Medulla oblongata (tissue), 1 donor: ENCODE measurements around the gene KCNJ6.
"Not testable (repeated sequence)": the region's sequence is repeated elsewhere in the genome, so short reads cannot be mapped to it uniquely, and the experiment has no call there.

Experiments used
- DNase-seq: peaks from one replicate; pipeline ENCODE4 v3.0.0-alpha.2; 2015; ENCODE audit errors: extremely low spot score

Gene KCNJ6

DNA sequence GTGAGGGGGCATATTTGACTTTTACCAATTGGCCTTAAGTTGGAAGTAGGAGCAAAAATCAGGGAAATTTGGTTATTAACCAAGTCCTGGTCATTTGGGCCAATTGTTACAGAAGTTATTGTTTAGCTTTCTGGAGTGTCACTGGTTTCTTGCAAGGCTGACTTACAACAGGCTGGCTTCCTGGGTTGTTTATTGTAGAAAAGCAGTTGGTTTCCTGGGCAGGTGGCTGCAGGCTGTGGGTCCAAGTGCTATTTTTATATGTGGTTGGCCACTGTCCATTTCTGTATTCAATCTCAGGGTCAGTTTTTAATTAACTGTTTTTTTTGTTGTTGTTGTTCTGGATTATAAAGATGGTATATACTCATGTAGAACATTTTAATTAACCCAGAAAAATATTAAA, 174.1 kb downstream of the KCNJ6 start:
- no peak for DNase-seq

DNA sequence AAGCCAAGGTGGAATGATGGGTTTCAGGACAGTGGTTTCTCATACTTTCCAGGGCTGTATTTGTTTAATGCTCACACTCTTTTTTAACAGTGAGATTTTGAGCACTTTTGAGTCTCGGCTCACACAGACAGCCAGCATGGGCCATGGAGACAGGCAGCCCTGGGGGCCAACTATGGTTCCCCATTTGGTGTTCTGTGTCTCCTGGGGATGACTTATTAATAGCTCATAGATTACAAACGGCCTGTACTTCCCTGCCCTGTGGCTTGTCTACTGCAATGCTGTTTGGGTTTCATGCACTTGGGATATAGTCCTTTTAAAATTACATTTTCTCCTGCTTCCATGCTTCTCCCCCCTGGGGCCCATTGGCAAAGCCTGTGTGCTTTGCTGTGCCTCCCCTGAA, 178.3 kb downstream of the KCNJ6 start:
- no peak for DNase-seq

DNA sequence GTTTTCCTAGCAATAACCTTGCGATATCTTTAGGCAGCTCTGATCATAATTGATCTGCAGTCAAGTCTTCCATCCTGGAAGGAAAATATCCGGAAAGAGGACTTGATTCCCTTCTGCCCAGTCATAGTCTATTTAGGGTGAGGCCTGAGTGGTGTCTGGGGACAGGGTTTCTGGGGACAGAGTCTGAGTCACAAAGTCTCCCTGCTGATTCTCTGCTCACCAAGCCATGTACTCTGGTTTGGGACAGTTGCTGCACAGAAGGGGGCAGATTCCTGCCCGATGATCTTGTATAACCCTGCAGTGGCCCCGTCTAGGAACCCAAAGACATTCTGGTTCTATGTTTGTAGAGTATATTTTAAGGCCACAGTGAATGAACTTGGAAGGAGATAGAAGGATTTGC, 178.8 kb downstream of the KCNJ6 start:
- DNase-seq: no peak

DNA sequence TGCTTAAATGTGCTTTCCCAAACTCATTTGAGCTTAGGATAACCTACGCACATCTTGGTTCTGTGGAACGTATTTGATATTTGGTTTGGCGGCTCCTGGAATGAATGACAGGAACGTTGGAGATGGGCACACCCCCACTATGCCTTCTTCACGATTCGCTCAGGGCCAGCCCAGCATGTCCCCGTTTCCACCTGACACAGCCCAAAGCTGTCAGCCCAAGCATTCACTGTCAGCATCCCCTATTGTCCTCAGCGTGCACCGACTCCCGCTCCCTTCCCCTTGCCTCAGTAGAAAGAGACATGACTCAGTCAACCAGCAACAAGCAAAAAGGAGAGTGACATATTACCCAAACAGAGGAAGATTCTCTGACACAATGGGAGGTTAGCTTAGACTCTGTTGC, 181.4 kb downstream of the KCNJ6 start:
- no peak for DNase-seq

DNA sequence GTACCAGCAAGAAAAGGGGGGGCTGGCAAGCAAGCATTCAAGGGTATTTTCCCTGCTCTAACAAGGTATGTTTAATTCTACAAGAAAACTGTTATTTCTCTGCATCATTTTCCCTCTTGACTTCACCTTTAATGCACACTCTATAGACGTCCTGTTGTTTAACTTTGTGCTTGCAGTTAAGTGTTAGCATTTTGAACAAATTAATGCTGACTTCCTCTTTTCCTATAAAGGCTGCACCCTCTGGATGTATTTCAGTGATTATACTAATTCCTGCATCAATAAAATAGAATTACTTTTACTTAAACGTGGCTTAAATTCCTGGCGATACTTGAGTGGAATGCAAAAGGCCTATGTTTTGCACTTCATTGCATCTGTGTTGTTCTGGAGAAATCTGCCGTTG, 183.3 kb downstream of the KCNJ6 start:
- no peak for DNase-seq

DNA sequence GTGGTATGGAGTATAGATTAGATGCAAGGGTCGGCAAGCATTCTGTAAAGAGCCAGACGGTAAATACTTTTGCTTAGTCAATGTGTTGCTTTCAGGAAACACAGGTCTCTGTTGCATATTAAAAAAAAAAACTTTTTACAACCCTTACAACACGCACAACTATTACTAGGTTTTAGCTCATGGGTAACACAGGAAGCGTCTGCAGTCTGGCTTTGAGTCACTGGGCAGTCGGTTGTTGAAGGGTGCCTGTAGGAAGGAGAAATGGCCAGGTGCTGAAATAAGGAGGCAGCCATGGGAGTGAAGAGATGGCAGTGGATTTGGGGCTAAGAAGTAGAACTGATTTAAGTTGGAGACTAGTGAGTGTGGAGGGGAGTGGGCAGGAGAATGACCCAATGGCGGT, 192.1 kb downstream of the KCNJ6 start:
- no peak for DNase-seq

DNA sequence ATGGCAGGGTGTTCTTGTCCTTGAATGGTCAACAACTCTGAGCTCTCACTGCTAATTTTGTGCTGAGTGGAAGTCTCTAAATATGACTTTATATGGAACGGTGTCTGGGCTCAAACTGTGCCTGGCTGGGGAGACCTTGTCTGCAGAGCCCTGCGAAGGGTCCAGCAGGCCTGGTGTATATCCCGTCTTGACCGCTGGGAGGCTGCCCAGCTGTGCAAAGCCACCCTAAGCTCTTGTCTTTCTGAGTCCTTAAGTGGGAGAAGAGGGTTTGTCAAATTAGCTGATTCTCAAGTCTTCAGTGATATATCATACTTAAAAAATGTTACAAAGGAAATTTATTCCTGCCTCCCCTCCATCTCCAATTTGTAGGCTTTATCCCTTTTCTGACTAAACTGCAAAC, 198.7 kb downstream of the KCNJ6 start:
- DNase-seq: no peak

DNA sequence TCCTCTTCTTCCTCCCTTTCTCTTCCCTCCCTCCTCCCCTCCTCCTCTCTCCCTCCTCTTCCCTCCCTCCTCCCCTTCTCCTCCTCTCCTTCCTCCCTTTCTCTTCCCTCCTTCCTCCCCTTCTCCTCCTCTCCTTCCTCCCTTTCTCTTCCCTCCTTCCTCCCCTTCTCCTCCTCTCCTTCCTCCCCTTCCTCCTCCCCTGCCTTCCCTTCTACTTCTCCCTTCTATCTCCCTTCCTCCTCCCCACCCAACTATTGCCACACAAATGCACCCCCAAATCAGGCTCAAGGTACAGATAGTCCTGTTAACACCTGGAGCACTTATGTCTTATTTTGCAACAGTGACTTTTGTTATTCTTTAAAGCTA, 203.7 kb downstream of the KCNJ6 start:
- DNase-seq: not testable (repeated sequence)

DNA sequence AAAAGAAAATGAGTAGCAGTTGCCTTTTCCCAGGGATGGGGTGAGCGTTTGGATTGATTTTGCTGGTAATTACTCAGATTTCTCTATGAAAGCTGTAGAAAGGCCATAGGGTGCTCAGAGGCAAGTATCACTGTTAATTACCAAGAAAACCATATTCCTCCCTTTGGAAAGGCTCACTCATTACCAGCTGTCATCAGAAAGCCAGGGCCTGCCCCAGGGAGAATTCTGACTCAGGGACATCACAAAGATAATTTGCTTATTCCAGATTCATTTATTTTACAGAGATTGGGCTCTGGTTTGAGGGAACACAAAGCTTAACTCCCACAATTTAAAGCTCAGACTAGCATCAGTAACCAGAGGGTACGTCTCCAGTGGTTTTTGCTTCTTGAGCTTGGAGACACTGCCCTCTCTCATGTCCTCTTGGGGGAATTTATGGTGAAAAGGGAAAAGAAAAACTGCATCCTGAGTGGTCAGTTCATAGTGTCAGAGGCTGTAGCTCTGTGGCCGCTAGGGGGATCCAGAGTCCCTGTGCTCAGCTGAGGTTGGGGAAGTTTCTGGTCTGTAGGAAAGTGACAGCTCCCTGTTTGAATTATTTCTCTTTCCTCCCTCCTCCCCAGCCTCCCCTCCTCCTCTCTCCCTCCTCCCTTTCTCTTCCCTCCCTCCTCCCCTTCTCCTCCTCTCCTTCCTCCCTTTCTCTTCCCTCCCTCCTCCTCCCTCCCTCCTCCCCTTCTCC, 204.3 kb downstream of the KCNJ6 start:
- peak; percentile 73 for DNase-seq

DNA sequence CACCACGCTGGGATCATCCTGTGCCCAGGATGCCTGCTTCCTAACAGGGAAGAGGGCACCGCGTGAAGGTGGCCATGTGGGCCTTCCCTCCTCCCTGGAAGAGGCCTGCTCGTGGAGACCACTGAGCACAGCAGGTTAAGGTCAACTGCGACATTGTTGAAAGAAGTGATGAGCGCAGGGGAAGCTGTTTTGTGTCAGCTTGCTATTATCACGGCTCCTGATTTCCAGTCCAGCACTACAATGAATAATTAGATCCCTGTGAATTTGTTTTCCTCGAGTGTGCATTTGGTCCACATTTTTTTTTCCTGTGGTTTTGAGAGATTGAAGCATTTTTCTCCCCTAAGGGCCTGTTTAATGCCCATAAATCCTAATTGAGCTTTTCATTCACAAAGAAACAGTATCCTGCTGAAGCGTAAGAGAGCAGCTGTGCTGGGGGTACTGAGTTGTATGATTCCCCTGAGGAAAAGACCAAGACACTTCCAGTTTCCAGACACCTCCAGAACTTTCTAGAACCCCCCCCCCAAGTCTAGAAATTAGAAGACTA, 204.9 kb downstream of the KCNJ6 start:
- DNase-seq: no peak

DNA sequence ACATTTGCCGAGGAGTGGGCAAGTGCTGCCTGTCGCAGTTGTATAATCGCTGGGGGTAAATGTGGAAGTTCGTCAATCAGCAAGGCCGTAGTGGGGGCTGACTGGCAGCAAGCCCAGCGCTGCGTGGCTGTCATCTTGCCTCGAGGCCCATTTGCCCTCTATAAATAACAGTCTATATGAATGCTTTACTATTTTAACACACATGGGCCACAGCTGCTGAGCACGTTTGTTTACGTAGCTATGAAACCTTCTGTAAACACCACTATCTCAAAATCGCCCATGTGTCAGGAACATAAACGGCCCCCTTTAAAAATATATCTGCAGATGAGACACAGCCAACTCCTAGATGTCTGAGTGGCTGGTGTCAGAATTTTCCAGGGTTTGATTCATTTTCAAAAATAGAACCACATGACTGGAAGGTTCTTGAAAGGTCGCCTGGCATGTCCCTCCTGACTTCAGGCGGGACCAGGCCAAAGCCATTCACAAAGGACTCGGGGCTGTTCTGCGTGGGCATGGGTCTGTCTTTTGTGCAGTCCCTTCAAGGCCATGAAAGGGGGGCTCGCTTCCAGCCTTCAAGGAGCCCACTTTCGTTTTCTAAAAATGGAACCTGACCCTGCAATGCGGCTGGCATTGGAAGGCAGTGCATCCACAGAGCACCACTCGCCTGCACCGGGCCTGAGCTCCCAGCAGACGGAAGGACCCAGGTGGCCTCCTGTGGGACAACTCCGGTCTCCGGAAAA, 205.5 kb downstream of the KCNJ6 start:
- DNase-seq: no peak

DNA sequence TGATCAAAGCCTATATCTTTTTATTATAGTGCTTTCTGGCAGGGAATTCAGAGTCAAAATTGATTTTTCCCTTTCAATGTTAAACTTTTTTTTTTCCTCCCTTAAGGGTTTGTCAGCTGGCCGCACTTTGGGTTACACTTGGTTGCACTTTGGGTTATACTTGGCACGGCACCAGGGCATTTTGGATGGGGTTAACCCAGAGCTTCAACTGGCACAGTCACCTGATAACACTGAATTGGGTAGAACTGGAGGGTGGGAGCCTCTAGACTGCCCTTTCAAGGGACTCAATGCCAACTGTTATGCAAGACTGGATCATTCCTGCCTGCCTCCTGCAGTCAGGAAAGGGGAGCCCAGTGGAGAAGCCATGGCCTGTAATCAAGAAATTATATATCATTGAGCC, 211.5 kb downstream of the KCNJ6 start:
- no peak for DNase-seq

DNA sequence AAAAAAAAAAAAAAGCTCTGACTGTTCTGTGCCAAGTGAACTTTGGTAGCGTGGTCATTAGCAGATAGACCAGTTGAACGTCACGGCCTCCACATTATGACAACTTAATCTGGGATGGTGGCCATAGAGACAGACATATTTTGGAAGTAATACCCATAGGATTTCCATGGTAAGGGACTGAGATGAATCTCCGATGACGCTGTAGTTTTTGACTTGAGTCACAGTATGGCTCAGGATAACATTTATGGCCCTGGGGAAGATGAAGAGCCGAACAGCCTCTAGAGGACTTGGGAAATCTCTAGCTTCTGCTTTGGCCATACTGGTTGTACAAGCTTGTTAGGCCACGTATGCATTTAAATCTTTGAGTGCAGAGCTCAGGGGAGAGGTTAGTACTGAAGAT, 214.0 kb downstream of the KCNJ6 start:
- DNase-seq: no peak

DNA sequence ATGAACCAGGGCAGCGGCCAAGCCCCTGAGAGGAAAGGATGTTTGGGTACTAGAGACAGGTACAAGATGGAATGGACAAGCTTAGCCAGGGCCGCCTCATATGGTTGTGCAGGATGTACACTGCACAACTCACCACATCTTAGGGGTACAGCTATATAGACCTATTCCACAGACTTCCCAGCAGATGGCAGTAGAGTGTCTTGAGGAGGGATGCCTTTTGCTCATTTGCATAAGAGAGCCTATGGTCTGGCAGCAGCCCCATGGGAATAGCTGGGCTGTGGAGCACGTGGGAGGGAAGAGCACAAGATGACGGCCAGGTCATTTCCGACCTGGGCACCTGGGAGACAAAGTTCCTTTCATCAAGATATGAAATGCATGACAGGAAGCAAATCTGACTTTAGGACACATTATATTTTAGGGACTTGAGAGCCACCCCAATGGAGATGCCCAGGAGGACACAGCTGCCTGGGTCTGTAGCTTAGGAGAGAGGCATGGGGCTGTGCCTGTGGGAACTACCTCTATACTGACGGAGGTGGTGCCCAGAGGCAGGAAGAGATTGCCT, 215.5 kb downstream of the KCNJ6 start:
- peak; percentile 50 for DNase-seq

DNA sequence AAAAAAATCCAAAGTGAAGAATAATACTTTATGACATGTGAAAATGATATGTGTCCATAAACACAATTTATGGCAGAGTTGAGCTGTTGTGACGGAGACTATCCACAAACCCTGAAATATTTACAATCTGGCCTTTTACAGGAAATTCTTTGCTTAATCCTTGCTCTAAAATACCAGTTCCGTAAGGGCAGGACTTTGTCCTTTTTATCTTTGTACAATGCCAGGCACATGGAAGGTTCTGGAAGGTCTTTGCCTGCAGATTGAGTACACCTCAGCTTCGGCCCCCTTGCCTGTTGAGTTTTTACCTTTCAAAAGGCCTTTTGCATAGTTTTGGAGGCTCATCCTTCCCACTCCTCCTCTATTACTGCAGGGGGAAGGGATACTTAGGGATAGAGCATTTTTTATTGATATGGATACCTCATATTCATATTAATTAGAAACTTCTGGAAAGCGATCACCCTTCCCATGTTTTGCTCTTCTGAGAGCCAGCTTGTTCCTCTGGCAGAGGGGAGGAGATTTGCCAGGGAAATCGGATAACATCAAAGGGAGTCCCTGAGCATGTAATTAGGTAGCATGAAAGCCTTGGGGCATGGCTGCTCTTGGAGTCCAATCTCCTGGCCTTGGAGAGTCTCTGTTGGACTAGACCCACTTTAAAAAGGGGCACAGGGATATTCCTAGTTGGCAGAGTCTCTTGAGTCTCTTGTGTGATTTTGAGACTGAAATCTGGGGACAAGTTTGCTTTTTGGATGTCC, 217.1 kb downstream of the KCNJ6 start:
- no peak for DNase-seq

DNA sequence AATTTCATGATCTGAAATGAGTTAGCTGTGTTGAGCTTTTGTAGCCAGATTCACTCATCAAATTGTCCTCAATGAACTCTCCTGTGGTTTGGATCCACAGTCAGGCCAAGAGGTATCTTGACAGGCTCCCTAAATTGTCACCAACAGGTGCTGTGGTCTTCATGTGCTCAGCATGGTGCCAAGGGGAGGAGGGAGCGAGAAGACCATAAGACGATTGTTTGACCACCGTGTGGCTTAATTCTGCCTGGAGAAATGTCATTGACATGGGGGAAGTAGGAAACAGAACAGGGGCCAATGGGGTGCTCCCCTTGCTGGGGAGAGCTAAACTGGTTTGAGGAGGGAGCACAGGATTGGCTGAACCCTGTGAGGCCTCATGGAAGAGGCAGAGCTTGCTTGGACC, 219.3 kb downstream of the KCNJ6 start:
- DNase-seq: no peak

DNA sequence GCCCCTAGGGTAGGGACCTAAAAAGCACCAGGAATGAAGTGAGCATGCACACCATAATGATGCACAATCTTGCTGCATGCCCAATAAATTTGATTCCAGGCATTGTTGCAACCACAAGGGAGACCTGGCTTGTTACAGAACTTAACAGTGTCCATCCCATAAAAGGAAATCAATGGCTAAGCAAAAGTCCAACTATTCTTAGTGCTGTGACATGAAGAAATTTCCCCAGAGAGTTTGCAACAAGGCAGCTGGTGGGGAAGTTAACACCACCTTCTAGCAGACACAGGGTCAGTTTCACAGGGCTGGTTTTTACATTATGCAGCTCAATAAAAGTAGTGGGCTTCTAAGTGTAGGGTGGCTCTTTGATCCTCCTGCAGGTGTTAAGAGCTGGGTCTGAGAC, 221.1 kb downstream of the KCNJ6 start:
- no peak for DNase-seq

DNA sequence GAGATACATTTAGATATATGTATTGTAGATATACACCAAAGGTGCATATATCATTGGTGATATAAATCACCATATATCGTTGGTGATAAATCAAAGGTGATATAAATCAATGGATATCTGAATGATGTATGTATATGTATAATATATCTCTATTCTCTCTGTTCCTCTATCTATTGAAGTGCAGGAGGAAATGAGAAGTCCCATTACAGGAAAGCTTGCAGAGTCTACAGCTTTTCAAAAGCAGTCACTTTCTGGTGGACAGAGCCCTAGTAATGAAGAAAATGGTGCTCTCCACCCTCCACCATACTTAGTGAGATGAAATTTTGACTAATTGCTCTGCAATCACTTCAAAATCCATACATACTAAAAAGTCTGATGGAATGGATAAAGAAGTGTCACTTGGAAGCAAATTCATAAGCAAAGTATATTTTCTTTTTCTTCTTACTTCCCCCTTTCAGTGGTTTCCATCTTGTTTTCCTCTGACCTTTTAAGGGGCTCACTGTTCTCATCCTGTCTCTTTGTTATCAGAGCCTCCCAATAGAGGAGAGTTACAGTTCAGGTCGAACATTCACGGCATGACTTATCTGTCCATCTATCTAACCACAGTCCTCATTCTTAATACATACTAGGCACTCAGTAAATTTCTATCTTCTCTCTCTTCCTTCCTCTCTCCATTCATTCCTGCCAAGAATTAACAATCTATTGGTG, 227.2 kb downstream of the KCNJ6 start:
- no peak for DNase-seq

DNA sequence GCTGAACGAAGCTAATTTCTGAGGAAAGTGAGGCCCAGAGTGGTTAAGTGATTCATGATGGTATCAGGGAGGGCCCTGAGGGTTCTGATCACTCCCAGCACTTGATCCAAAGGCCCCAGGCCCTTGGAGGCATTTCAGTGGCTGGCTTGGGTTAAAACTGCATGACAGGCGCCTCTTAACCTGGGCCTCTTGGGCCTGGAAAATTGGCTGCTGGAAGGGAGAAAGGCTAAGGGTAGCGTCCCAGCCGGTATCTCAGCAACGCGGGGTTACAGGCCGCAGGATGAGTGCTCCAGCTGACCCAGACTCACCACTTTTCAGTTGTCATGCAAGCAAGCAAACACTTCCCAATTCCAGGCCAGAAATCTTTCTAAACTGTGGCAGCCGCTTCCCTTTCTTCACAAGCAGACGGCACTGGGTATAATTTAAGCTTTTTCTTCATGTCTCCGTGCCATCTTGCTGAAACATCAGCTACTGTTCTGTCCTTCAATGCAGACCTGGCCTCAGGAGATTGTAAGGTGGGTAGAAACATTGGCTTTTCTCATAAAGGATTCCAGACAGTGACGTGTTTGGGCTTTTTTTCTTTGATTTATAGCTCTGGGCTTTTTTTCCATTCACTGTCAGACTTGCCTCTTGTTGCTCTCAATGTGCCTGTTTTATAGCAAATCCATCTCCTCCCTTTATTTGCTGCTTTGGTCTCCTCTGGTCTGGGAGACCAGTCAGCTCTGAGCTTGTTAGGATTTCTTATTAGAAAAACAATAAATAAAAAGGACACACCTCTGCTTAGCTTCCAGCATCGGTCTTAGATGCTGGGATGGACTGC, 229.1 kb downstream of the KCNJ6 start:
- DNase-seq: peak; percentile 17

DNA sequence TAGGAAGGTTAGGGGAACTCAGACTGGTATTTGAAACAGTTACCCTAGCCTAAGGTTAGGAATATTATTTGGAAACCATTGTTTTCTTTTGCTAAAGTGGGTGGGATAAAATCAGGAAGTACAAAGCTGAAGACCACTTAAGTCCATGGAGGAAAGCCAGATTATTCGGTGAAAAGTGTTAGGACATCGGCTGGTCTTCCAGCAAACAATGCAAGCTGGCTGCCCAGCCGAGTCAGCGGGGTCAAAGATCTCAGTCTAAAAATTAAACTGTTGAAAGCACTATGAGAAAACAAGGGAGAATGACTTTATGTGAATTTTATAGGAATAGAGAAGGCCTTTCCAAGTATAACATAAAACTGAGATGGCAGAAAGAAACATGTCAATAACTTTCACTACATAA, 231.7 kb downstream of the KCNJ6 start:
- no peak for DNase-seq

DNA sequence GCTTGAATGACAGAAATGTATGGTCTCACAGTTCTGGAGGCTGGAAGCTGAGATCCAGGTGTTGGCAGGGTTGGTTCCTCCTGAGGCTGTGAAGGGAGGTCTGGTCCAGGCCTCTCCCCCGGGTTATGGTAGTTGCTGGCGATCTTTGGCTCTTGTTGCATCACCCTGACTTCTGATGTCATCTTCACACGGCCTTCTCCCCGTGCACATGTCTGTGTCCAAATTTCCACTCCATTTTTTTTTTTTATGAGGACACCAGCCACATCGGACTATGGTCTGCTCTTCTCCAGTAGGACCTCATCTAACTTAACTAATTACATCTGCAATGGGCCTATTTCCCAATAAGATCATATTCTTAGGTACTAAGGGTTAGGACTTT, 232.2 kb downstream of the KCNJ6 start:
- no peak for DNase-seq
